ENCODE results near the gene FUT1. TPM values are rescaled to one million over a fixed set of nuclear protein-coding genes. Genes with fewer than 3 reads are reported as not detected.

Gene FUT1
- total and polyA plus RNA-seq, 9 of the 15 experiments (the other 6 are each of a cell fraction or from before 2014, with no cell fraction given): 2.3 to 18.5 (median 8.8) TPM

GRCh38 chr19:48734625-48735024 is 17.8 kb downstream of the FUT1 start:
- Histone ChIP-seq H4K20me1 (replicated peaks; ENCODE audit: control insufficient read depth, insufficient read depth, low read length) (no peaks in the 10 kb centered on the region), H3K9me1 (ENCODE audit: control insufficient read depth, insufficient read depth, low read length) (no peaks in the 10 kb centered on the region), H3K79me2 (ENCODE audit: control insufficient read depth, insufficient read depth, low read length) (no peaks in the 10 kb centered on the region; the same call in 2 of the 3 replicates), H2AFZ (ENCODE audit: low read depth, low read length) (no peak overlapping the region), H3K36me3 (ENCODE audit: control insufficient read depth, insufficient read depth, low read length) (no peaks in the 10 kb centered on the region), H3K9ac (ENCODE audit: insufficient read depth in 1 of 2, low read depth in 2 of 2, low read length in 2 of 2) (no peak overlapping the region), H3K27ac (ENCODE audit: extremely low read depth, low read depth, low read length) (no peak overlapping the region), H3K4me3 (no peak overlapping the region), H3K4me2 (ENCODE audit: insufficient read depth, low read length) (no peak overlapping the region), H3K4me1 (replicated peaks in 1 of 2; ENCODE audit: control insufficient read depth in 2 of 2, insufficient read depth in 2 of 2, low read length in 2 of 2) (peaks cover 19 to 31% of the 10 kb centered on the region in 2 experiments), H3K27me3 (ENCODE audit: control insufficient read depth in 2 of 2, insufficient read depth in 2 of 2, low read length in 2 of 2) (no peaks in the 10 kb centered on the region), H3K9me3 (replicated peaks; ENCODE audit: control insufficient read depth, insufficient read depth, low read depth, low read length) (no peaks in the 10 kb centered on the region)
- WGBS (ENCODE audit: insufficient coverage, low coverage, missing lambda C conversion rate): 95% methylated on average over 5 of the region's 9 CpGs
- intact Hi-C loops (cut with micrococcal nuclease): loop anchor here (5.0 kb wide), 1 partner anchor 87 kb away; the partner anchor contains the start of gene CA11
- ChIA-PET CTCF (ENCODE audit: low intra/inter-chr PET ratio) (no interaction called here), POLR2A (no interaction called here)
- in situ Hi-C loops (cut with MboI): no loop called here
- no peak for FAIRE-seq
- ATAC-seq: no peak
- no TSS peak for BruUV-seq (replicated peaks)
- TF ChIP-seq SOX6 (IDR thresholded peaks at IDR 0.05): no peak
- TF ChIP-seq ZNF121 (CRISPR knock-in tag; conservative IDR thresholded peaks at IDR 0.05): peak; percentile 84
- peak; percentile 35; the same call in 1 of the 2 replicates for TF ChIP-seq BCOR (IDR thresholded peaks at IDR 0.05)
- no peak for TF ChIP-seq STAT6 (CRISPR knock-in tag; IDR thresholded peaks at IDR 0.05)
- TF ChIP-seq SMARCB1 (IDR thresholded peaks at IDR 0.05; ENCODE audit: insufficient read length, low read depth): no peak
- TF ChIP-seq TFAM (CRISPR knock-in tag; conservative IDR thresholded peaks at IDR 0.05): no peak
- no peak for DNase-seq (ENCODE audit: extremely low read depth in 1 of 4, low spot score in 3 of 4)

Data from K562 (cell line).